Tibial artery (tissue), 4 donors: ENCODE results near the gene TRIM59.
A peak's percentile ranks its signal among the peaks of the same experiment; 100 is the strongest.

ENCODE experiments used
- DNase-seq, 2 donors: peaks; one replicate each; pipeline ENCODE4 v3.0.0-alpha.2; 2019
- H3K27ac ChIP-seq, 2 donors: fragments of 200-600 bp; sonication (generic) in 1 of 2; 1 replicate in 1 of 2; 2 replicates in 1 of 2; pipeline ENCODE4 v1.5.1; 2018 to 2019; ENCODE audit warnings: mild to moderate bottlenecking in 1 of 2
- H3K27me3 ChIP-seq, 2 donors: fragments of 200-600 bp; sonication (generic) in 1 of 2; one replicate each; pipeline versions ENCODE4 v1.5.1 to v1.6.0; 2016 to 2019
- H3K36me3 ChIP-seq, 3 donors: fragments of 200-600 bp; sonication (generic) in 2 of 3; one replicate each; pipeline ENCODE4 v1.5.1; 2016 to 2019; ENCODE audit warnings: mild to moderate bottlenecking in 2 of 3
- H3K4me1 ChIP-seq, 4 donors: fragments of 200-600 bp; sonication (generic) in 2 of 4; 1 replicate in 3 of 4; 2 replicates in 1 of 4; pipeline ENCODE4 v1.5.1; 2016 to 2019
- H3K4me3 ChIP-seq, 2 donors: fragments of 200-600 bp; sonication (generic) in 1 of 2; 1 replicate in 1 of 2; 2 replicates in 1 of 2; pipeline ENCODE4 v1.5.1; 2018 to 2019; ENCODE audit warnings: mild to moderate bottlenecking in 2 of 2
- H3K9me3 ChIP-seq, 3 donors: fragments of 200-600 bp; sonication (generic) in 1 of 3; one replicate each; pipeline ENCODE4 v1.5.1; 2016 to 2019
- intact Hi-C: fragments of 100-400 bp; cut with DNase I; formaldehyde crosslinking; loops from one replicate; pipeline ENCODE4 v1.15.0; 2023; ENCODE audit warnings: low total_unique reads
- TF ChIP-seq, protein P1 (sequence below), 2 experiments: fragments of 200-600 bp in 1 of 2; fragments of 450-650 bp in 1 of 2; IDR thresholded peaks; one replicate each; pipeline ENCODE4 v1.5.1; 2017 to 2019; ENCODE audit warnings: antibody characterized with exemption in 2 of 2, mild to moderate bottlenecking in 1 of 2, moderate library complexity in 1 of 2

TRIM59 gene, protein sequence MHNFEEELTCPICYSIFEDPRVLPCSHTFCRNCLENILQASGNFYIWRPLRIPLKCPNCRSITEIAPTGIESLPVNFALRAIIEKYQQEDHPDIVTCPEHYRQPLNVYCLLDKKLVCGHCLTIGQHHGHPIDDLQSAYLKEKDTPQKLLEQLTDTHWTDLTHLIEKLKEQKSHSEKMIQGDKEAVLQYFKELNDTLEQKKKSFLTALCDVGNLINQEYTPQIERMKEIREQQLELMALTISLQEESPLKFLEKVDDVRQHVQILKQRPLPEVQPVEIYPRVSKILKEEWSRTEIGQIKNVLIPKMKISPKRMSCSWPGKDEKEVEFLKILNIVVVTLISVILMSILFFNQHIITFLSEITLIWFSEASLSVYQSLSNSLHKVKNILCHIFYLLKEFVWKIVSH

DNA sequence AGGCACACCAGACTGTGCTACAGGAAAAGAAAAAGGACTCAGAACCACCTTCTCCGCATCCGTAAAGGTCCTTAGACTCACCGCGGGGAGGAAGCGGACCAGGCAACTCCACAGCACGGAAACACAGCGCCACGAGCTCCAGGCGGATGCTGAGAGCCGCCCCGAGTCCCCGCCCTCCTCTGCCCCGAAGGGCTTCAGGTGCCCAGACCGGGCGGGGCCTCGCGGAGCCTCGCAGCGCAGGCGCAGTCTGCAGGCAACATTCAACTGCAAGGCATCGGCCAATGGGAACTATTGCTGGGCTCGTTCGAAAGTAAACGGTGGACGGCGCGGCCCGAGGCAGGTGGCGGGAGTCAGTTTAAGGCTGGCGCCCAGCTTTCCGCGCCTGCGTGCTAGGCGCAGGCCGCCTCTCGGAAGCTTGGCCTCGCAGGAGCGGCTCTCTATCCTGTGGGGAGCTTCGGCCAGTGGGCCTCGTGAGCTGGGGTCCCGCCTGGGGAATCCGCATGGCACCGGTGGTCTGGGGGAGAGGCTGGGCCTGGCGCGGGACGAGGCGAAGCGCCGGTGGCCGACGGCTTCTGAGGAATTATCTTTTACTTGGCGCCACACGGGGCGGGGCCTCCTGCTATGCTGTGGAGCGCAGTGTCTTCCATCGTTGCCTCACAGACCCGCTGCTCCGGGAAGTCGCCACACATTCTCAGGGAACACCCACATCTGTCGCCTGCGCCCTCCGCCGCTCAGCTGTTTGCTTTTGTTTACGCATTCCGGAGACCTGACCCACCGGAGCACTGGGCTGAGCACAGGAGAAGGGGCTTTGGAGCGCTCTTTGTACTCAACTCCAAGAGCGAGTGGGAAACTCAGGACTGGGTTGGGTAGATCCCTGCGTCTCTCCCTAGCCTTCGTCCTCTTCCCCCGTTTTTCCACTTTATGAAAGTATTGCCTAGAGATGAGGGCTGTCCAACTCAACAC, at the start of gene TRIM59:
TSS of gene TRIM59 (minus strand) at position 151 of the 963 bp plus-strand sequence. CDS start 10,603 bp downstream, outside the sequence.
- Histone ChIP-seq H3K4me1 (peaks cover 0 to 15% (median 6%) of the 10 kb centered on the region in 4 donors), H3K27ac (peak within 1 kb of the TSS; percentile 68 to 71), H3K27me3 (no peaks in the 10 kb centered on the region), H3K9me3 (peaks cover 0 to 4% (median 0%) of the 10 kb centered on the region in 3 donors), H3K4me3 (peak within 1 kb of the TSS; percentile 52 to 62), H3K36me3 (no peaks in the 10 kb centered on the region)
- peak; percentile 70 to 90 for DNase-seq
- TF ChIP-seq, protein P1, sequence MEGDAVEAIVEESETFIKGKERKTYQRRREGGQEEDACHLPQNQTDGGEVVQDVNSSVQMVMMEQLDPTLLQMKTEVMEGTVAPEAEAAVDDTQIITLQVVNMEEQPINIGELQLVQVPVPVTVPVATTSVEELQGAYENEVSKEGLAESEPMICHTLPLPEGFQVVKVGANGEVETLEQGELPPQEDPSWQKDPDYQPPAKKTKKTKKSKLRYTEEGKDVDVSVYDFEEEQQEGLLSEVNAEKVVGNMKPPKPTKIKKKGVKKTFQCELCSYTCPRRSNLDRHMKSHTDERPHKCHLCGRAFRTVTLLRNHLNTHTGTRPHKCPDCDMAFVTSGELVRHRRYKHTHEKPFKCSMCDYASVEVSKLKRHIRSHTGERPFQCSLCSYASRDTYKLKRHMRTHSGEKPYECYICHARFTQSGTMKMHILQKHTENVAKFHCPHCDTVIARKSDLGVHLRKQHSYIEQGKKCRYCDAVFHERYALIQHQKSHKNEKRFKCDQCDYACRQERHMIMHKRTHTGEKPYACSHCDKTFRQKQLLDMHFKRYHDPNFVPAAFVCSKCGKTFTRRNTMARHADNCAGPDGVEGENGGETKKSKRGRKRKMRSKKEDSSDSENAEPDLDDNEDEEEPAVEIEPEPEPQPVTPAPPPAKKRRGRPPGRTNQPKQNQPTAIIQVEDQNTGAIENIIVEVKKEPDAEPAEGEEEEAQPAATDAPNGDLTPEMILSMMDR (IDR thresholded peaks at IDR 0.05), result no peak
- intact Hi-C loops, result no loop called here

DNA sequence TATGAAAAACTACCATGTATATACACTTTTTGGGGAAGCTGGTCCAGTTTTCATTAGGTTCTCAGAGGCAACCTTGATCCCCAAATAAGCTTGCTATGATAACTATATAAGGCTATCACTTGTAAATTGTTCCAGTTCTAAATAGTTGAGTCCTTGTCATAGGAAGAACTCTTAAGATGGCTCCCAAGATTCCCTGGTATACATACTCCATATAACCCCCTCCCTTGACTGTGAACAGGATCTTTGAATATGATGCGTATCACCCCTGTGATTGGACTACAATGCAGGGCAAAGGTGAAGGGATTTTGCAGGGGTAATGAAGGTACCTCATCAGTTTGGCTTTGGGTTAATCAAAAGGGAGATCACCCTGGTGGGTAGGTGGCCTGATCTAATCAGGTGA, 48.6 kb upstream of the TRIM59 start:
- Histone ChIP-seq H3K36me3 (peaks cover 31 to 45% (median 39%) of the 10 kb centered on the region in 3 donors), H3K4me3 (no peak overlapping the region), H3K27ac (no peak overlapping the region), H3K27me3 (no peaks in the 10 kb centered on the region), H3K4me1 (no peaks in the 10 kb centered on the region), H3K9me3 (no peaks in the 10 kb centered on the region)
- TF ChIP-seq, protein P1 (IDR thresholded peaks at IDR 0.05), result no peak
- intact Hi-C loops, result no loop called here
- DNase-seq, result no peak

DNA sequence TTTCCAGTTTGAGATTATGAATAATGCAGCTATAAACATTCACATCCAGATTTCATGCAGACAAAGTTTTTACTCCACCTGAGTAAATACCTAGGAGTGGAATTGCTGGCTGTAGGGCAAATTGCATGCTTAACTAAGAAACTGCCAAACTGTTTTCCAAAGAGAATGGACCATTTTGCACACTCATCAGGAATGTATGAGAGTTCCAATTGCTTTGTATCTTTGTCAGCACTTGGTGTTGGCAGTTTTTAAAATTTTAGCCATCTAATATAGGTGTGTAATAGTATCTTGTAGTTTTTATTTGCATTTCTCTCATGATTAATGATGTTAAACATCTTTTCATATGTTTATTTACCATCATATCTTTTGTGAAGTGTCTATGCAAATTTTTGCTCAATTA, 40.6 kb upstream of the TRIM59 start:
- no peak for DNase-seq
- no peaks in the 10 kb centered on the region for H3K36me3 ChIP-seq
- H3K27me3 ChIP-seq, result no peaks in the 10 kb centered on the region
- H3K4me1 ChIP-seq, result peaks cover 0 to 4% (median 0%) of the 10 kb centered on the region in 4 donors
- H3K9me3 ChIP-seq, result no peaks in the 10 kb centered on the region
- intact Hi-C loops, result loop anchor here (1.0 kb wide), 1 partner anchor 27 kb away; no protein-coding TSS in a partner anchor
- TF ChIP-seq, protein P1 (IDR thresholded peaks at IDR 0.05), result no peak
- no peak overlapping the region for H3K27ac ChIP-seq
- H3K4me3 ChIP-seq, result no peak overlapping the region

DNA sequence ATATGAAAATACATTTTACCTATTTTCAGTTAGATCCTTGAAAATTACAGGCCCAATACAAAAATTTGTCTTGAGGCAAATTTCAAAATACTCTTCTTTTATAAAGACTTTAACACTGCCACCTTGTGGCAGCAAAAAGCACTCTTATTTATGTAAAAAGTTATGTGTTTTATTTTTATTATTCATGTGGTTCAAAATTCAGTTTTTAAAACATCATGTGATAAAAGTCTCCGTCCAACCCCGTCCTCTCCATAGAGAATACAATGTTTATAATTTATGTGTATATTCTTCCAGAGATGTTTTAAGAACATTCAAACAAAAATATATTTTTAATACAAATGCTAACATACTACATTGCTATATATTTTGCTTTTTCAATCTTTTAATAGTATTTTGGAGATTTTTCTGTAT, 36.9 kb upstream of the TRIM59 start:
- Histone ChIP-seq H3K4me1 (peaks cover 0 to 4% (median 0%) of the 10 kb centered on the region in 4 donors), H3K36me3 (no peaks in the 10 kb centered on the region), H3K4me3 (no peak overlapping the region), H3K9me3 (no peaks in the 10 kb centered on the region), H3K27ac (no peak overlapping the region), H3K27me3 (peaks cover 0 to 3% of the 10 kb centered on the region in 2 donors)
- intact Hi-C loops, result no loop called here
- DNase-seq, result no peak
- TF ChIP-seq, protein P1 (IDR thresholded peaks at IDR 0.05), result peak in 1 of 2 experiments; percentile 53

DNA sequence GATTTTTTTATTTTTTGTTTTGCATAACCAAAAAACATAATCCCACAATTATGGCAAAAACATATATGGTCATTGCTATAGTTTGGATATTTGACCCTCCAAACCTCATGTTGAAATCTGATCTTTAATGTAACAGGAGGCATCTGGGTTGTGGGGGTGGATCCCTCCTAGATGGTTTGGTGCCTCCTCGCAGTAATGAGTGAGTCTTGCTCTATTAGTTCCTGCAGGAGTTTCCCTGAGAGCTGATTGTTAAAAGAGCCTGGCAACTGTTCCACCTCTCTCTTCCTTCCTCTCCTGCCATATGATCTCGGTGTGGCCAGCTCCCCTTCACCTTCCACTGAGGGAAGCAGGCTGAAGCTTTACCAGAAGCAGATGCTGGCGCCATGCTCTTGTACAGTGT, 33.2 kb upstream of the TRIM59 start:
- H3K9me3 ChIP-seq, result no peaks in the 10 kb centered on the region
- no peak overlapping the region for H3K4me3 ChIP-seq
- TF ChIP-seq, protein P1 (IDR thresholded peaks at IDR 0.05), result no peak
- H3K36me3 ChIP-seq, result no peaks in the 10 kb centered on the region
- no peak overlapping the region for H3K27ac ChIP-seq
- intact Hi-C loops, result no loop called here
- H3K27me3 ChIP-seq, result peaks cover 0 to 3% of the 10 kb centered on the region in 2 donors
- no peak for DNase-seq
- H3K4me1 ChIP-seq, result peaks cover 0 to 4% (median 0%) of the 10 kb centered on the region in 4 donors
